CD4-positive, alpha-beta T cell (primary cell): ENCODE measurements around the gene WFDC12. TPM values are rescaled to one million over a fixed set of nuclear protein-coding genes. Genes with fewer than 3 reads are reported as not detected.

Experiments
- ATAC-seq: fragments of 200-7000 bp; cut with Tn5 transposase; one replicate; pipeline ENCODE4 v1.10.0; 2022; ENCODE audit warnings: mild to moderate bottlenecking; ENCODE audit not compliant: poor library complexity
- CTCF ChIA-PET: fragments of 350-600 bp; sonication (Branson Sonifier 250); formaldehyde crosslinking; loops from one replicate; lab custom pipeline; 2021; ENCODE audit warnings: antibody characterized with exemption, inconsistent platforms; lab: Charles Lee
- POLR2A ChIA-PET: fragments of 350-600 bp; sonication (Branson Sonifier 250); formaldehyde crosslinking; loops from one replicate; lab custom pipeline; 2021; ENCODE audit warnings: antibody characterized with exemption, inconsistent platforms; lab: Charles Lee
- DNase-seq, 14 experiments: peaks; one replicate each; pipeline ENCODE4 v3.0.0-alpha.2; 2013 to 2020; ENCODE audit warnings: mixed read lengths in 2 of 14
- H3K27ac ChIP-seq, 2 donors: one replicate each; pipeline versions ENCODE4 v1.5.1 to v1.7.0; 2013; ENCODE audit warnings: low read length in 2 of 2, low read depth in 1 of 2, mild to moderate bottlenecking in 1 of 2
- H3K27me3 ChIP-seq, 2 experiments: 1 replicate in 1 of 2; 2 replicates in 1 of 2; pipeline versions ENCODE4 v1.6.1 to v1.7.0; 2013; ENCODE audit warnings: low read length in 2 of 2, control low read depth in 1 of 2, mild to moderate bottlenecking in 1 of 2, moderate library complexity in 1 of 2; ENCODE audit not compliant: insufficient read depth in 2 of 2, control insufficient read depth in 1 of 2
- H3K36me3 ChIP-seq: one replicate; pipeline ENCODE4 v1.6.1; 2013; ENCODE audit warnings: low read length, control low read depth; ENCODE audit not compliant: insufficient read depth
- H3K4me1 ChIP-seq: one replicate; pipeline ENCODE4 v1.6.1; 2013; ENCODE audit warnings: low read length, control low read depth; ENCODE audit not compliant: insufficient read depth
- H3K4me3 ChIP-seq: one replicate; pipeline ENCODE4 v1.5.1; 2013; ENCODE audit warnings: mild to moderate bottlenecking, low read length, moderate library complexity
- H3K9me3 ChIP-seq, 2 experiments: 1 replicate in 1 of 2; 2 replicates in 1 of 2; pipeline versions ENCODE4 v1.6.1 to v1.7.0; 2013; ENCODE audit warnings: low read length in 2 of 2, mild to moderate bottlenecking in 2 of 2, control low read depth in 1 of 2, moderate library complexity in 1 of 2; ENCODE audit not compliant: control insufficient read depth in 1 of 2, insufficient read depth in 1 of 2
- H3K27ac Mint-ChIP-seq: one replicate; pipeline ENCODE4 v1.8.0; 2020; ENCODE audit warnings: mixed read lengths
- H3K27me3 Mint-ChIP-seq: one replicate; pipeline ENCODE4 v1.8.0; 2021; ENCODE audit warnings: mixed read lengths
- H3K36me3 Mint-ChIP-seq: one replicate; pipeline ENCODE4 v1.8.0; 2021; ENCODE audit warnings: low read depth, mixed read lengths
- H3K4me1 Mint-ChIP-seq: one replicate; pipeline ENCODE4 v1.8.0; 2021; ENCODE audit warnings: low read depth, mixed read lengths
- H3K4me3 Mint-ChIP-seq: one replicate; pipeline ENCODE4 v1.8.0; 2020; ENCODE audit warnings: mild to moderate bottlenecking, mixed read lengths
- H3K9me3 Mint-ChIP-seq: one replicate; pipeline ENCODE4 v1.8.0; 2020; ENCODE audit warnings: mixed read lengths
- intact Hi-C, 2 experiments: fragments of 100-400 bp; cut with DNase I in 1 of 2; cut with micrococcal nuclease in 1 of 2; formaldehyde crosslinking; loops; one replicate each; pipeline versions ENCODE4 v1.15.1 to v1.9.0; 2023 to 2025; cut with DNase I, micrococcal nuclease
- total RNA-seq, 174 experiments: library from RNA in 2 of 174; stranded (reverse) in 2 of 174; gene quantifications; one replicate each; pipeline ENCODE4 v1.2.3 and lab custom pipeline; 2021 to 2026
- TF ChIP-seq, protein P1 (sequence below): fragments of 200-600 bp; IDR thresholded peaks from one replicate; pipeline ENCODE4 v1.8.0; 2022; ENCODE audit warnings: antibody characterized with exemption, mild to moderate bottlenecking

Gene WFDC12
- total RNA-seq, 2 experiments from 2014 or later = not detected

GRCh38 chr20:45138561-45139300, 14.5 kb upstream of the WFDC12 start:
- Mint-ChIP-seq H3K4me1 (no peaks in the 10 kb centered on the region), H3K9me3 (no peaks in the 10 kb centered on the region)
- intact Hi-C loops = no loop called here

GRCh38 chr20:45136911-45137310, 12.6 kb upstream of the WFDC12 start:
- Histone ChIP-seq H3K27ac (no peak overlapping the region), H3K4me3 (no peak overlapping the region), H3K9me3 (peaks cover 6 to 9% of the 10 kb centered on the region in 2 experiments), H3K4me1 (peaks cover 5% of the 10 kb centered on the region), H3K27me3 (peaks cover 10 to 30% of the 10 kb centered on the region in 2 experiments), H3K36me3 (no peaks in the 10 kb centered on the region)
- intact Hi-C loops = no loop called here
- H3K9me3 Mint-ChIP-seq = no peaks in the 10 kb centered on the region
- ATAC-seq (no peak), DNase-seq (no peak)
- no peak overlapping the region for H3K27ac Mint-ChIP-seq
- H3K4me1 Mint-ChIP-seq = no peaks in the 10 kb centered on the region
- H3K4me3 Mint-ChIP-seq = no peak overlapping the region
- ChIA-PET POLR2A (no interaction called here), CTCF (no interaction called here)
- TF ChIP-seq, protein P1, sequence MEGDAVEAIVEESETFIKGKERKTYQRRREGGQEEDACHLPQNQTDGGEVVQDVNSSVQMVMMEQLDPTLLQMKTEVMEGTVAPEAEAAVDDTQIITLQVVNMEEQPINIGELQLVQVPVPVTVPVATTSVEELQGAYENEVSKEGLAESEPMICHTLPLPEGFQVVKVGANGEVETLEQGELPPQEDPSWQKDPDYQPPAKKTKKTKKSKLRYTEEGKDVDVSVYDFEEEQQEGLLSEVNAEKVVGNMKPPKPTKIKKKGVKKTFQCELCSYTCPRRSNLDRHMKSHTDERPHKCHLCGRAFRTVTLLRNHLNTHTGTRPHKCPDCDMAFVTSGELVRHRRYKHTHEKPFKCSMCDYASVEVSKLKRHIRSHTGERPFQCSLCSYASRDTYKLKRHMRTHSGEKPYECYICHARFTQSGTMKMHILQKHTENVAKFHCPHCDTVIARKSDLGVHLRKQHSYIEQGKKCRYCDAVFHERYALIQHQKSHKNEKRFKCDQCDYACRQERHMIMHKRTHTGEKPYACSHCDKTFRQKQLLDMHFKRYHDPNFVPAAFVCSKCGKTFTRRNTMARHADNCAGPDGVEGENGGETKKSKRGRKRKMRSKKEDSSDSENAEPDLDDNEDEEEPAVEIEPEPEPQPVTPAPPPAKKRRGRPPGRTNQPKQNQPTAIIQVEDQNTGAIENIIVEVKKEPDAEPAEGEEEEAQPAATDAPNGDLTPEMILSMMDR = no peak
- H3K36me3 Mint-ChIP-seq = no peaks in the 10 kb centered on the region
- peaks cover 34% of the 10 kb centered on the region for H3K27me3 Mint-ChIP-seq

More at GRCh38 chr20:45138561-45139300, 14.5 kb upstream of the WFDC12 start:
- H3K9me3 ChIP-seq = peaks cover 6 to 9% of the 10 kb centered on the region in 2 experiments
- Mint-ChIP-seq H3K27ac (no peak overlapping the region), H3K27me3 (peaks cover 18% of the 10 kb centered on the region), H3K36me3 (no peaks in the 10 kb centered on the region), H3K4me3 (no peak overlapping the region)
- H3K27ac ChIP-seq = no peak overlapping the region
- TF ChIP-seq, protein P1 = peak; percentile 25
- ATAC-seq (no peak), DNase-seq (peak; percentile 11 to 60 (median 26))
- peaks cover 10 to 23% of the 10 kb centered on the region in 2 experiments for H3K27me3 ChIP-seq
- no peaks in the 10 kb centered on the region for H3K36me3 ChIP-seq
- POLR2A ChIA-PET = no interaction called here
- peaks cover 5% of the 10 kb centered on the region for H3K4me1 ChIP-seq
- CTCF ChIA-PET = interaction anchor here (1.5 kb wide), 1 partner anchor 9 kb away, joined by 3 read pairs; no protein-coding TSS in a partner anchor
- no peak overlapping the region for H3K4me3 ChIP-seq

DNA sequence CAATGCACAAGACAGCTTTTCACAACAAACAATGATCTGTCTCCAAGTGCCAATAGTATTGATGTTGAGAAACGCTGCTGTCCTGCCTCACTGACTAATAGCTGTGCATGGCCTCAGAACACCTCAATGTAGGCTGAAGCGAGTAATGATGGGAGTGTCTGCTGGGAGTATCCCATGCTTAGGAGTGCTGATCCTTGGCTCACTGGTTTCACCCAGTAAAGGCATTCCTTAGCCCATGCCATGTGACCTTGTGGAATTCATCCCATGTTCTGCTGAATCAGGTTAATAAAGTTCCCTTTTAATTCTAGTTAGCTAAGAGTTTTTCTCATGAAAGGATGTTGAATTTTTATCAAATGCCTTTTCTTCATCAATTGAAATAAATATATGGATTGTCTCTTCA, 3.8 kb upstream of the WFDC12 start:
- Histone ChIP-seq H3K9me3 (no peaks in the 10 kb centered on the region), H3K27ac (no peak overlapping the region), H3K36me3 (no peaks in the 10 kb centered on the region), H3K4me3 (no peak overlapping the region), H3K27me3 (peaks cover 0 to 14% of the 10 kb centered on the region in 2 experiments), H3K4me1 (no peaks in the 10 kb centered on the region)
- Mint-ChIP-seq H3K27ac (no peak overlapping the region), H3K27me3 (peaks cover 52% of the 10 kb centered on the region), H3K4me3 (no peak overlapping the region), H3K9me3 (no peaks in the 10 kb centered on the region), H3K4me1 (no peaks in the 10 kb centered on the region), H3K36me3 (no peaks in the 10 kb centered on the region)
- DNase-seq (no peak), ATAC-seq (no peak)
- POLR2A ChIA-PET = interaction anchor here (0.6 kb wide), 1 partner anchor 627 kb away, joined by 3 read pairs; no protein-coding TSS in a partner anchor
- TF ChIP-seq, protein P1 = no peak
- CTCF ChIA-PET = no interaction called here
- intact Hi-C loops = no loop called here
